ENCODE data around the gene KCNJ9. TPM values are rescaled to one million over a fixed set of nuclear protein-coding genes. Genes with fewer than 3 reads are reported as not detected.

The KCNJ9 gene
- total RNA-seq, 1 experiment from 2014 or later: not detected

DNA sequence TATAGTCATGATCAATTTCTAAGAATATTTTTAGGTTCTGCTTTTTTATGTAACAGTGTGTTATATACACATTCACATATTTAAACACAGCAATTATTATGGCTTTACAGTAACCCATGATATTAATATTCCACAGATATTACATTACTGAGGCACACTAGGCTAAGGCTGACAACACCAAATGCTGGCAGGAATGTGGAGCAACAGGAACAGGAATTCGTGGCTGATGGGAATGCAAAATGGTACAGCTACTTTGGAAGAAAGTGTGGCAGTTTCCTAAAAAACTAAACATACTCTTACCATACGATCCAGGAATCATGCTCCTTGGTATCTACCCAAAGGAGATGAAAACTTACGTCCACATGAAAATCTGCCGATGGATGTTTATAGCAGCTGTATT, 1.9 kb upstream of the KCNJ9 start:
- Histone ChIP-seq H3K27me3 (replicated peaks; ENCODE audit: control insufficient read depth, insufficient read depth, low read length) (no peaks in the 10 kb centered on the region), H3K4me3 (ENCODE audit: low read depth, low read length) (no peak overlapping the region), H3K4me1 (no peaks in the 10 kb centered on the region), H3K9me3 (no peaks in the 10 kb centered on the region), H3K36me3 (ENCODE audit: control insufficient read depth, insufficient read depth, low read length) (no peaks in the 10 kb centered on the region)
- BruUV-seq (replicated peaks): no TSS peak
- Mint-ChIP-seq H3K27ac (ENCODE audit: unreplicated experiment) (no peak overlapping the region), H3K4me1 (ENCODE audit: low read depth, unreplicated experiment) (no peaks in the 10 kb centered on the region), H3K27me3 (ENCODE audit: insufficient read depth, unreplicated experiment) (peaks cover 14% of the 10 kb centered on the region), H3K36me3 (ENCODE audit: insufficient read depth, unreplicated experiment) (no peaks in the 10 kb centered on the region), H3K4me3 (ENCODE audit: unreplicated experiment) (no peak overlapping the region), H3K9me3 (ENCODE audit: unreplicated experiment) (no peaks in the 10 kb centered on the region)
- TF ChIP-seq, protein P1, sequence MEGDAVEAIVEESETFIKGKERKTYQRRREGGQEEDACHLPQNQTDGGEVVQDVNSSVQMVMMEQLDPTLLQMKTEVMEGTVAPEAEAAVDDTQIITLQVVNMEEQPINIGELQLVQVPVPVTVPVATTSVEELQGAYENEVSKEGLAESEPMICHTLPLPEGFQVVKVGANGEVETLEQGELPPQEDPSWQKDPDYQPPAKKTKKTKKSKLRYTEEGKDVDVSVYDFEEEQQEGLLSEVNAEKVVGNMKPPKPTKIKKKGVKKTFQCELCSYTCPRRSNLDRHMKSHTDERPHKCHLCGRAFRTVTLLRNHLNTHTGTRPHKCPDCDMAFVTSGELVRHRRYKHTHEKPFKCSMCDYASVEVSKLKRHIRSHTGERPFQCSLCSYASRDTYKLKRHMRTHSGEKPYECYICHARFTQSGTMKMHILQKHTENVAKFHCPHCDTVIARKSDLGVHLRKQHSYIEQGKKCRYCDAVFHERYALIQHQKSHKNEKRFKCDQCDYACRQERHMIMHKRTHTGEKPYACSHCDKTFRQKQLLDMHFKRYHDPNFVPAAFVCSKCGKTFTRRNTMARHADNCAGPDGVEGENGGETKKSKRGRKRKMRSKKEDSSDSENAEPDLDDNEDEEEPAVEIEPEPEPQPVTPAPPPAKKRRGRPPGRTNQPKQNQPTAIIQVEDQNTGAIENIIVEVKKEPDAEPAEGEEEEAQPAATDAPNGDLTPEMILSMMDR (IDR thresholded peaks at IDR 0.05; ENCODE audit: insufficient read depth in 1 of 2, low read depth in 1 of 2, low read length in 1 of 2, severe bottlenecking in 1 of 2, unreplicated experiment in 1 of 2): no peak
- DNase-seq: no peak
- POLR2A ChIA-PET: no interaction called here
- CTCF ChIA-PET: interaction anchor here (1.2 to 1.8 kb wide), 2 partner anchors 8 to 33 kb away, joined by 3 to 16 read pairs; no protein-coding TSS in a partner anchor
- intact Hi-C loops (cut with micrococcal nuclease; ENCODE audit: unreplicated experiment): loop anchor here (5.0 kb wide), 1 partner anchor 47 kb away; the partner anchor contains the start of gene PIGM

DNA sequence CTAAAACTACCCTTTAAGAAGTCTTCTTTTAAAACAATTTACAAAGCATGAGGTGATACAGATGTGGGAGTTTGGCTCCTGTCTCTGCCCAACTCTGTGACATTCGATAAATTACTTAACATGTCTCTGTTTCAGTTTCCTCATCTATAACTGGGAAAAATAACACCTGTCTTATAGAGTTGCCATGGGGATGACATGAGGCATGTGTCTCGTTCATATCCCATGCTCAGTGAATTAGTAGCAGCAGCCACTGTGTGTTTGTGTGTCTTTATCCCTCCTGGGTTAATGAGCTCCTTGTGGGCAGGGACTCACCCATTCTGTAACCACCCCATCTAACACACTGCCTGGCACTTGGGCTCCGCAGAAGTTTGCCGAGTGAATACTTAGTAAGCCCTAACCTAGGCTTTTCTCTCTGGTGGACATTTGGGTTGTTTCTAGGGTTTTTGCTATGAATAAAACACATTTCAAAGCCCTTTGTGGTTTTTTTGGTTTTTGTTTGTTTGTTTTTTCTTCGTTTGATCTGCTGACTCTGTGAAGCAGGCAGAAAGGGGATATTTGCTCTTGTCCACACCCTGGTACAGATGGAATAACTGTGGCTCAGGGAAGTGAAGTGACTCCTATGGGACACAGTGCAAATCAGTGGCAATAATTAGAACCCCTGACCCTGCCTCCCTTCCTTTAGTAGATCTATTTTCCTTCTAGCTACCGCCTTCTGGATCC, 797 bp upstream of the KCNJ9 start:
- H3K4me1 ChIP-seq: no peaks in the 10 kb centered on the region
- Mint-ChIP-seq H3K27ac (ENCODE audit: unreplicated experiment) (no peak overlapping the region), H3K27me3 (ENCODE audit: insufficient read depth, unreplicated experiment) (peaks cover 14% of the 10 kb centered on the region), H3K4me3 (ENCODE audit: unreplicated experiment) (no peak overlapping the region), H3K36me3 (ENCODE audit: insufficient read depth, unreplicated experiment) (no peaks in the 10 kb centered on the region), H3K9me3 (ENCODE audit: unreplicated experiment) (no peaks in the 10 kb centered on the region), H3K4me1 (ENCODE audit: low read depth, unreplicated experiment) (no peaks in the 10 kb centered on the region)
- intact Hi-C loops (cut with micrococcal nuclease; ENCODE audit: unreplicated experiment): loop anchor here (10.0 kb wide), 1 partner anchor 146 kb away; no protein-coding TSS in a partner anchor
- no peak for DNase-seq
- POLR2A ChIA-PET: no interaction called here
- no TSS peak for BruUV-seq (replicated peaks)
- TF ChIP-seq, protein P1 (IDR thresholded peaks at IDR 0.05; ENCODE audit: insufficient read depth in 1 of 2, low read depth in 1 of 2, low read length in 1 of 2, severe bottlenecking in 1 of 2, unreplicated experiment in 1 of 2): no peak
- no peak overlapping the region for H3K4me3 ChIP-seq (ENCODE audit: low read depth, low read length)
- no peaks in the 10 kb centered on the region for H3K27me3 ChIP-seq (replicated peaks; ENCODE audit: control insufficient read depth, insufficient read depth, low read length)
- H3K36me3 ChIP-seq (ENCODE audit: control insufficient read depth, insufficient read depth, low read length): no peaks in the 10 kb centered on the region
- CTCF ChIA-PET: interaction anchor here (0.8 to 1.2 kb wide), 3 partner anchors 14 to 73 kb away, joined by 3 to 6 read pairs (median 4); no protein-coding TSS in a partner anchor
- H3K9me3 ChIP-seq: no peaks in the 10 kb centered on the region

DNA sequence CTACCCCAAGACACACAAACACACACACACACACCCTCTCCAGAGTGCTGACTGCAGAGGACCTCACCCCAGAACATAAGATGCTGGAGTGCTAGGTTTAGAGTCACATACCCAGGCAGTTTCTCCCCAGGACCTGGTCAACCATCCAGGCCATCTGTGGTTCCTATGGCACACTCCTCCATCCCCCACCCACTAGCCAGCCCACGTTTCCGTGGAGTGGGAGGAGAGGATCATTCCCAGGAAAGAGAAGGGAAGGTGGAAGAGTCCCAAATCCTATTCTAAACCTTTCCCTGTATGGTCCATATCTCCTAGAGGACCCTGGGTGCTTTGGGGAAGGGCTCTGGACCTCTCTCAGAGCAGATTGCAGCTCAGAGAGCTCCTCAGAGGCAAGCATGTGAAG, 1.1 kb downstream of the KCNJ9 start:
- no peaks in the 10 kb centered on the region for H3K9me3 Mint-ChIP-seq (ENCODE audit: unreplicated experiment)
- ChIA-PET POLR2A (no interaction called here), CTCF (interaction anchor here (0.6 kb wide), 2 partner anchors 216 to 305 kb away, joined by 3 to 4 read pairs; no protein-coding TSS in a partner anchor)
- no peak overlapping the region for H3K4me3 Mint-ChIP-seq (ENCODE audit: unreplicated experiment)
- intact Hi-C loops (cut with micrococcal nuclease; ENCODE audit: unreplicated experiment): loop anchor here (10.0 kb wide), 1 partner anchor 148 kb away; no protein-coding TSS in a partner anchor
- TF ChIP-seq, protein P1 (IDR thresholded peaks at IDR 0.05; ENCODE audit: insufficient read depth in 1 of 2, low read depth in 1 of 2, low read length in 1 of 2, severe bottlenecking in 1 of 2, unreplicated experiment in 1 of 2): no peak
- peaks cover 7% of the 10 kb centered on the region for H3K4me1 Mint-ChIP-seq (ENCODE audit: low read depth, unreplicated experiment)
- Histone ChIP-seq H3K9me3 (no peaks in the 10 kb centered on the region), H3K4me1 (no peaks in the 10 kb centered on the region), H3K36me3 (ENCODE audit: control insufficient read depth, insufficient read depth, low read length) (no peaks in the 10 kb centered on the region), H3K27me3 (replicated peaks; ENCODE audit: control insufficient read depth, insufficient read depth, low read length) (no peaks in the 10 kb centered on the region), H3K4me3 (ENCODE audit: low read depth, low read length) (no peak overlapping the region)
- DNase-seq: no peak
- no peaks in the 10 kb centered on the region for H3K36me3 Mint-ChIP-seq (ENCODE audit: insufficient read depth, unreplicated experiment)
- H3K27me3 Mint-ChIP-seq (ENCODE audit: insufficient read depth, unreplicated experiment): peaks cover 14% of the 10 kb centered on the region
- no TSS peak for BruUV-seq (replicated peaks)
- no peak overlapping the region for H3K27ac Mint-ChIP-seq (ENCODE audit: unreplicated experiment)
